ENCODE results near the gene CD302. TPM values are rescaled to one million over a fixed set of nuclear protein-coding genes. Genes with fewer than 3 reads are reported as not detected.
A peak's percentile ranks its signal among the peaks of the same experiment; 100 is the strongest.

The CD302 gene
- total and polyA plus RNA-seq, 2 of the 4 experiments (the other 2 are of a cell fraction): 3.8 to 4.0 TPM

DNA sequence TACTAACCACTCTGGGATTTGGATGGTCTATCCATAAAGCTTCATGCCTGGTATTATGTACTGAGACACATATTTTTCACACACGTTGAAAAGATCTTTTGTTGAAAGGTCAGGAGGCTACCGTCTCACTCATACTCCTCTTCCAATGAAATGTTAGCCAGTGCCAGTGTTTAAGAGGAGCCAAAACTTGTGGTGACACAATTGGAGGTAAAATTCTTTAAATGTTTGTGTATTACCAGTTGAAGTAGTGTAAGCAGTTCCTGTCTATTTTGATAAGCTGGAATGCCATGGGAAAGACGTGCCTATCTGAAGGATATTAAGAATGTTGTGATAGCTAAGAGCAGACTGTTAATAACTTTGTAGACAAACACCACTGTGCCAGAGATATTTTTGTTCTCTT, 53.6 kb downstream of the CD302 start:
- no CpG with 5 or more reads among the region's 3 CpGs for WGBS, 2 experiments (ENCODE audit: extremely low coverage in 2 of 2, insufficient read length in 1 of 2)
- peaks cover 32% of the 10 kb centered on the region for H3K36me3 ChIP-seq (ENCODE audit: control insufficient read depth, insufficient read depth, low read length)
- H4K91ac ChIP-seq (ENCODE audit: insufficient read depth, low read depth, low read length): no peak overlapping the region
- H2BK20ac ChIP-seq (ENCODE audit: low read depth, low read length): no peak overlapping the region
- dilution Hi-C loops (cut with HindIII; ENCODE audit: low sequenced_read_pairs, unreplicated experiment) (no loop called here), in situ Hi-C loops (cut with MboI; ENCODE audit: low sequenced_read_pairs) (no loop called here), intact Hi-C loops (cut with micrococcal nuclease) (no loop called here)
- ChIA-PET POLR2A (ENCODE audit: unreplicated experiment) (no interaction called here), CTCF (no interaction called here)
- peaks cover 4% of the 10 kb centered on the region for H3K4me1 ChIP-seq (ENCODE audit: control insufficient read depth, insufficient read depth, low read length)
- no peak overlapping the region for H3K4me3 ChIP-seq (ENCODE audit: insufficient read depth, low read depth, low read length)
- no peak overlapping the region for H3K4ac ChIP-seq (ENCODE audit: low read depth, low read length)
- BruUV-seq (replicated peaks): no TSS peak
- no peak overlapping the region for H2BK15ac ChIP-seq (ENCODE audit: low read depth, low read length)
- H2AFZ ChIP-seq (replicated peaks; ENCODE audit: low read length, poor library complexity): no peak overlapping the region
- H4K5ac ChIP-seq (ENCODE audit: low read depth, low read length): no peak overlapping the region
- ATAC-seq (ENCODE audit: low read depth) (peak; percentile 82), DNase-seq (peak; percentile 56)
- no peak overlapping the region for H3K9ac ChIP-seq (ENCODE audit: low read depth, low read length)
- H3K18ac ChIP-seq (ENCODE audit: low read depth, low read length): no peak overlapping the region
- H3K27ac ChIP-seq (ENCODE audit: insufficient read depth, low read length): no peak overlapping the region
- H4K20me1 ChIP-seq (ENCODE audit: insufficient read depth, low read length): peaks cover 43% of the 10 kb centered on the region
- H2AK5ac ChIP-seq (ENCODE audit: low read depth, low read length): no peak overlapping the region
- no peak overlapping the region for H3K56ac ChIP-seq (ENCODE audit: extremely low read depth, insufficient read depth, low read length)
- peaks cover 19 to 41% of the 10 kb centered on the region in 2 experiments for H3K79me1 ChIP-seq (ENCODE audit: low read depth in 1 of 2, low read length in 2 of 2)
- H2BK120ac ChIP-seq (ENCODE audit: low read depth, low read length): no peak overlapping the region
- no peak overlapping the region; the same call in 1 of the 2 replicates for H3K4me2 ChIP-seq (ENCODE audit: low read depth, low read length)
- H3K9me3 ChIP-seq (ENCODE audit: control insufficient read depth, insufficient read depth, low read length): no peaks in the 10 kb centered on the region
- H3K9me1 ChIP-seq (ENCODE audit: insufficient read depth, low read length): peaks cover 6% of the 10 kb centered on the region; the same call in 1 of the 2 replicates
- TF ChIP-seq BHLHE40 (IDR thresholded peaks at IDR 0.05; ENCODE audit: low read depth, low read length): 0 out of 2 replicates have a peak, but pooled peaks have one; percentile 17
- no peak for TF ChIP-seq SMC3 (IDR thresholded peaks at IDR 0.05; ENCODE audit: low read depth, low read length)
- H3K23ac ChIP-seq (ENCODE audit: low read depth, low read length): no peak overlapping the region
- H2AK9ac ChIP-seq (replicated peaks; ENCODE audit: low read depth, low read length, poor library complexity): no peak overlapping the region
- H3K14ac ChIP-seq (replicated peaks; ENCODE audit: low read depth, low read length): no peak overlapping the region
- no peaks in the 10 kb centered on the region for H3K27me3 ChIP-seq (ENCODE audit: control insufficient read depth, insufficient read depth, low read length)
- H4K8ac ChIP-seq (ENCODE audit: low read depth in 2 of 2, low read length in 2 of 2): peak overlapping the region in 1 of 2 experiments; percentile 32; a peak in 1 of 4 replicates
- peak overlapping the region; percentile 67 for H2BK5ac ChIP-seq (ENCODE audit: low read depth, low read length, poor library complexity, severe bottlenecking)
